DLD1 (cell line): ENCODE measurements around the gene XRCC1.

Experiments used
- in situ Hi-C: cut with HindIII; loops from 2 replicates; pipeline ENCODE4 v1.10.0; 2017; ENCODE audit warnings: low sequenced_read_pairs

XRCC1 gene

DNA sequence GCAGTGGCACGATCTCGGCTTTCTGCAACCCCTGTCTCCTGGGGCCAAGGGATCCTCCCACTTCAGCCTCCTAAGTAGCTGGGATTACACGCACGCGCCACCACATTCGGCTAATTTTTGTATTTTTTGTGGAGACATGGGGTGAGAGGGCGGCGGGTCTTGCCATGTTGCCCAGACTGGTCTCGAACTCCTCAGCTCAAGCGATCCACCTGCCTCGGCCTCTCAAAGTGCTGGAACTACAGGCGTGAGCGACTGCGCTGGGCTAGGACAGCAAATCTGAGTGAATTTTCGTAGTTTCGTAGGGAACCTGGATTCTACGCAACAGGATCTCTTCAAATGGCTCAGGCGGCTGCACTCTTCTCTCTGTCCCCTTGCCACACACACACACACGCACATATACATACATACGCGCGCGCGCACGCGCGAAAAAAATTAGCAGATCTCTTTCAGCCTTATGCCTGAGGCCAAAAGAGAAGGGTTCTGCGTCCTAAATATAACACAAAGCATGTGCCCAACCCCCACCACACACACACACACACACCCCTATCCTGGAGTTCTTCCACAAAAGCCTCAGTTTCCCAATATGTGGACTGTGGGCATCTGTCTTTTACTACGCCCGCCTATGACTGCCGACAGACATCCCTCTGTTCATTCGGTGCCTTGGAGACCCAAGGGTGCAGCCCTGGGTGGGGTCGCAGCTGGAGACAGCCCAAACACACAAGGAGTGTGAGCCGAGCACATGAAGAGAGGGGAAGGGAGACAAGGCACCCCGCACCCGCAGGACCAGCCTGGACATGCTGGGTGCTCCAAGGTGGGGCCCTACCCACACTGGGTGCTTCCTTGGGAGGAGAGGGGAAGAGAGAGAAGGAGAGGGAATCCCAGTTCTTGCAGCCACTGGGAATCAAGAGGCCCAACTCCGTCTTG, 890 bp upstream of the XRCC1 start:
- in situ Hi-C loops = no loop called here

DNA sequence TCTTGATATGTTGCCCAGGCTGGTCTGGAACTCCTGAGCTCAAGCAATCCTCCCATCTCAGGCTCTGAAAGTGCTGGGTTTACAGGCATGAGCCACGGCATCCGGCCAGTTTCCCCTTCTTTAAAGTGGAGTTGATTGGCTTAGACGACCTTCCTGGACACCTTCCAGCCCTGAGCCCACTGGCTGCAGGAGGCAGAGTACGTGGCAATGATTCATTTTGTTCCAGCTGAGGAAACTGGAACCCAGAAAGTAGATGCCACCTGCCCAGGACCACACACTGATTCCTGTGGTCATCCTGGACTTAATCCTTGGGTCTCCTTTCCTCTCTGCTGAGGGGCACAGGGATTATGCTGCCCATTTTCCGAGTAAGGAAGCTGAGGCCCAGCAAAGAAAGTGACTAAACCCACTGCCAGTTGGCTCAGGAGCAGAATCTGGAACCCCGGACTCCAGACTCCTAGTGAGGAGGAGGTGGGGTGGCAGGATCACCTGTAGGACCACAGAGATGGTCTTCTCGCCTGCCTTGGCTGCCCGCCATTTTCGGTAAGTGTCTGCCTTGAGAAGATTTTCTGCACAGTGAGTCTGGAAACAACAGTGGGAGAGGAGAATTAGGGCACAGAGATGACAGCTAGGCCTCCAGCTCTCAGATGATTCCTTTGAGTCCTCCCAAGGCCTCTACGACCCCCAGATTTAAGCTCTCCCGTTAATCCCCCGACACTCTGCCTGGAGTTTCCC, 737 bp downstream of the XRCC1 start:
- in situ Hi-C loops = no loop called here

DNA sequence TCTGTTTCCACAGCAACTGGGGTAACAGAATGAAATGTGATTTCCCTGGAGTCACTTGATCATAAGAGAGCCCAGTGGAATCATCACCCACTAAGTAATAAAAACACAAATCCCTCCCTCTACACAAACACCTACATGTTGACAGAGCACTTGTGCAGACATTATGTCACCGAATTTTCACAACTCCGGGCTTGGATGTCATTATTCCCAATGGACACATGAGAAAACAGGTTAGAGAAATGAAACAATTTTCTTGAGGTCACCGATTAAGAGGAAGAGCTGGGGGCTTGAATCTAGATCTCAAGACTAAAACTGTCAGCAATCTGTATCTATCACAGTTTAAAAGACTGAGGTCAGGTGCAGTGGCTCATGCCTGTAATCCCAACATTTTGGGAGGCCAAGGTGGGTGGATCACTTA, 3.1 kb downstream of the XRCC1 start:
- in situ Hi-C loops = no loop called here

DNA sequence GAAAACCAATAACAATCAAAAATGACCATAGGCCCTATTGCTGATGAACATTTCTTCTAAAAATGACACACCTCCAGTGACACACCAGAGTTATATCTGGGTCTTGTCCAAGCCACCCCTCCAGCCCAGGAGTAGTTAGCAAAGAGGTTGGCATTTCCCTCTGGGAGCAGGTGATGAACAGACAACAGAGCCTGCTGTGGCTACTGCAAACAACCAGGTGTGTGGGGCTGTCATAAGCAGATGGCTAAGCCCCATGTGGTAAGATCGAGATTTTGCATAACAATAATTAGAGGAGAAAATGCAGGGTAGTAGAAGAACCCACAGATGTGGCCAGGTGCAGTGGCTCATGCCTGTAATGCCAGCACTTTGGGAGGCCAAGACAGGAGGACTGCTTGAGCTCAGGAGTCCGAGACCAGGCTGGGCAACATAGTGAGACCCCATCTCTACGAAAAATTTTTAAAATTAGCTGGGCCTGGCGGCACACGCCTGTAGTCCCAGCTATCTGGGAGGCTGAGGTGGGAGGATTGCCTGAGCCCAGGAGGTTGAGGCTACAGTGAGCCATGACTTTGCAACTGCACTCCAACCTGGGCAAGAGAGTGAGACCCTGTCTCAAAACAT, 5.0 kb downstream of the XRCC1 start:
- in situ Hi-C loops = no loop called here

DNA sequence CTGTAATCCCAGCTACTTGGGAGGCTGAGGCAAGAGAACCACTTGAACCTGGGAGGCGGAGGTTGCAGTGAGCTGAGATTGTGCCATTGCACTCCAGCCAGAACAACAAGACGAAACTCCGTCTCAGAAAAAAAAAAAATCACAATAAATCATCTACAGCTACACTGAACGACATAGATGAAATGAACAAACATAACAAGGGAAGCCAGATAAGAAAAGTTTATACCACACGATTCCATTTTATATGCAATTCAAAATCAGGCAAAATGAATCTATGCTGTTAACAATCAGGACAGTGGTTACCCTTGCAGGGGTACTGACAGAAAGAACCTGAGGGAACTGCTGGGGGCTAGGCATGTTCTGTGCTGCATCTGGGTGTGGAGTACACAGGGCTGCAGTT, 5.7 kb downstream of the XRCC1 start:
- in situ Hi-C loops = no loop called here

DNA sequence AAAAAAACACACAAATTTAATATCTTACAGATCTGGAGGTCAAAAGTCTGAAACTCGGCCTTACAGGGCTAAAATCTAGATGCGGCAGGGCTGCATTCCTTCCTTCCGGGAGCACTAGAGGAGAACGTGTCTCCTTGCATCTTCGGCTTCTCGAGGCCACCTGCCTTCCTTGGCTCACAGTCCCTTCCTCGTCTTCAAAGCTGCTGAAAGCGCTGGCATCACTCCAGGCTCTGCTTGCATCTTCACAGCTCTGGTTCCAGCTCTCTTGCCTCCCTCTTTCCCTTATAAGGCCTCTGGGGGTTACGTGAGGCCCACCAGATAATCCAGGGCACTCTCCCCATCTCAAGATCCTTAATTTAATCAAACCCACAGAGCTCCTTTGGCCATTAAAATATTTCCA, 10.5 kb downstream of the XRCC1 start:
- in situ Hi-C loops = no loop called here

DNA sequence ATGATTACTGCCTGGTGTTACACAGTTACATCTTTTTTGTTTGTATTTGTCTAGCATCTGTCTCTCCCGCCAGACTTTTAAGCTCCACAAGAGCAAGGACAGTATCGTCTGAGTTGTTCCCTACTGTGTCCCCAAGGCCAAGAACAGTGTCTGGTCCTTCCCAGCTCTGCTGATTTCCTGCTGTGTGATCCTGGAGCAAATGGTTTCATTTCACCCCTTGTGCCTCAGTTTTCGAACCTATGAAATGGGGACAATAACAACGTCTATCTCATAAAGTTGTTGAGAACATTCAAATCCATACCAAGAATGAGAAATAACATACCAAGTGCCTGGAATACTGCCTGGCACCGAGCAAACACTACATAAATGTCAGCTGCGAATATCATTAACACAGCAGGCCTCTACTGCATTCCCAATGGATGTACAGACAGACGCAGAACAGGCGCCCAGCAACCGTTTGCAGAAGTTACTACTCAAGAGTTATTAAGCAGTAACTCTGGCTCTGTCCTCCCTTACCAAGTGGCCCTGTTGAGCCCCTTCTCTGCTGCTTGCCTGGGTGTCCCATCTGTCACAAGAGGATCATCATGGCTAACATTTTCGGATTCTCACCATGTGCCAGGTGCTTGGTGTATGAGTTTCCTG, 11.4 kb downstream of the XRCC1 start:
- in situ Hi-C loops = no loop called here

DNA sequence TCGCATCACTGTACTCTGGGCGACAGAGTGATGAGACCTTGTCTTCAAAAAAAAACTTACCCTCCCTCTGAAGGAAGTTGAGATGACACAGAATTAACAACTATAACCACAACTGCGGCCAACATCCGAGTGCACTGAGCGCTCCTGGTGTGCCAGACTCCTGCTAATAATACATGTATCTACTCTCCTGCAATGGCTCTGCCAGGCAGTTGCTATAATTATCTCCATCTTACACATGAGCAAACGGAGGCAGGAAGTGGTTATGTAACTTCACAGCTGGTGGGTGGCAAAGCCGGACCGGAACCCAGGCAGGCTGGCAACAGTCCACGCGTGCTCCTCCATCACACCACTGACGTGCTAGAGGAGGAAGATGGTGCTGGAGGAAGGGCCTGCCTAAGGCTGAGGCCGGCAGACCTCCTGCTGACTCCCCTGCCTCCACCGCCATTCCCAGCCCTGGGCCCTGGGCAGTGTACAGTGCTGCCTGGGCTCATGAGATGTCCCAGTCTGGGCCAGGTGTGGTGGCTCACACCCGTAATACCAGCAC, 12.6 kb downstream of the XRCC1 start:
- in situ Hi-C loops = no loop called here

DNA sequence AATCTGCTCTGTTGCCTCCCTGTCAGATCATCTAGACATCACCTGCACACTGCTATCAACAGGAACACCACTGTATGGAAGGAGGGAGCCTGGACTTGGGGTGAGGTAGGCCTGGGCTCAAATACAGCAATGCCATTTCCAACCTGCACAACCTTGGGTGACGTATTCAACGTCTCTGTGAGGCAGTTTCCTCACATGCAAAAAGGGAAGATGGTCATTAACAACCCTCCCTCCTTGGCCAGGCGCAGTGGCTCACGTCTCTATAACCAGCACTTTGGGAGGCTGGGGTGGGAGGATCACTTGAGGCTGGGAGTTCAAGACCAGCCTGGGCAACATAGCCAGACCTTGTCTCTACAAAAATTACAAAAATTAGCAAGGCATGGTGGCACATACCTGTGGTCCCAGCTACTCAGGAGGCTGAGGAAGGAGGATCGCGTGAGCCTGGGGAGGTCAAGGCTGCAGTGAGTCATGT, 13.1 kb downstream of the XRCC1 start:
- in situ Hi-C loops = no loop called here

DNA sequence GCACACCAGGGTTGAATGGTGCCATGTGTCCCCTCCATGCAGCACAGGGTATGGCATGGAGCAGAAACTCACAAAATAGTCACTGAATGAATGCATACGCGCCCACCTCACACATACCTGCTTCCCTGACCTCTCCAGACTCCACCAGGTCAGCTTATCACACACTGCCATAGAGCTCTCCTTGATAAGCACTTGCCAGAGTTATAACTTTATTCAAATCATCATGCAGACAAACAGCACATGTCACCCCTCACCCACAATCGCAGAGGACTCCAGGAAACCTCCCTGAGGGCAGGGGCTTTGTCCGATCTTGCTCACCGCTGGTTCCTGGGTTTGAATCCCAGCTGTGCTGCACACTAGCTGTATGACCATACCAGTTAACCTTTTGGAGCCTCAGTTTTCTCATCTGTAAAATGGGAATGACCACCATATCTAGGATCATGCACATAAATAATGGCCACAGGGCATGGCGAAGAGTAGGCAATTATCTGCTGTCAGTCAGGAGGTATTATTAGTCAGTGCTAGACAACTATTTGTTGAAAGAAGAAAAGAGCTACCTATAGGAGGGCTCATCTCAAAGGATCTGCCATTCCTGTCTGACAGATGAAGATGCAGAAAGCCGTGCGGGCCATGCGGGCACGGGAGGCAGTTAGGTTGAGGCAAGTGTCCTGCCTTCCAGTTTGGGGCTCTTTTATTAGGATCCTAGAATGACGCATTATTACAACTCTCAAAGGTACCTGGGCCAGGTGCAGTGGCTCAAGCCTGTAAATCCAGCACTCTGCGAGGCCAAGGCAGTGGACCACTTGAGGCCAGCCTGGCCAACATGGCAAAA, 14.0 kb downstream of the XRCC1 start:
- in situ Hi-C loops = no loop called here

DNA sequence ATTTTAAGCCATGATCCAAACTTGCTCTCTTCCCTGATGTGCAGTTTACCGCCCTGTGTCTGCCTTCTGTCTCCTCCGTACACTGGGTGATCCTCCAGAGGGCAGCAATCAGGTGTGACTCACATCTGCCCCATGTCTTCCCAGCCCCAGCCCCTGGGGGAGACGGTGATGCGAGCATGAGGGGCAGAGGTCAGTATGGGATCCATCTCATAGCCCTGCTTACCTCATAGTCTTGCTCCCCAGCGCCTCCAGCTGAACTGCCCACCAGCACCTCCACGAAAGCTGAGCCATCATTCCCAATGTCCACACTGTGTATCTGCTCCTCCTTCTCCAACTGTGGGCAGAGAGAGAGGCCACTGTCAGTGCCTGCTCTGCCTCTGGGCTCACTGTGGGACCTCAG, 14.6 kb downstream of the XRCC1 start:
- in situ Hi-C loops = no loop called here

DNA sequence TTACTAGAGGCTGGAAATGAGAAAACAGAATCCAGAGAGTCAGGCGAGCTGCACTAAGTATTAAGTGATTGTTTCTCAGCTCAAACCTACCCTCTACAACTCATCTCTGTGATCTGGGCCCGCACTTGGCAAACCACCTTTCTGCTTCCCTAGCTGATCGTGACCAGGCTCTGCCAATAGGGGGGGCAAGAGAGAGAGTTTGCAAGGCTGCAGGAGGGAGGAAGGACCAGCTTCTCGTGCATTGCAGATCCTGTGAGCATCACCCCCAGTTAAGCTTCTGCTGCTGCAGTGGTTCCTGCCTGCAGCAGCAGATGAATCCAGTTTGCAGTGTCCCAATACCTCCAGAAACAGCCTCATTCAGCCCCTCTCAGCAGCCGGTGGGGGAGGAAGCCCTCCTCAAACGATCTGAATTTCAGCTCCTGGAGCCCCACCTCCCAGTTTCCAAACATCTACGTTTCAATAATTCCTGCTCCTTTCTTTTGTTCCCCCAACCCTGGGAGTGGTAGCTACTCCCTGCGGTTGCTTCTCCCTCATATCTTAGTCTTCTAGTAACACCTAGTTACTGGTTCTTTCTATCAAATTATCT, 20.0 kb downstream of the XRCC1 start:
- in situ Hi-C loops = no loop called here

DNA sequence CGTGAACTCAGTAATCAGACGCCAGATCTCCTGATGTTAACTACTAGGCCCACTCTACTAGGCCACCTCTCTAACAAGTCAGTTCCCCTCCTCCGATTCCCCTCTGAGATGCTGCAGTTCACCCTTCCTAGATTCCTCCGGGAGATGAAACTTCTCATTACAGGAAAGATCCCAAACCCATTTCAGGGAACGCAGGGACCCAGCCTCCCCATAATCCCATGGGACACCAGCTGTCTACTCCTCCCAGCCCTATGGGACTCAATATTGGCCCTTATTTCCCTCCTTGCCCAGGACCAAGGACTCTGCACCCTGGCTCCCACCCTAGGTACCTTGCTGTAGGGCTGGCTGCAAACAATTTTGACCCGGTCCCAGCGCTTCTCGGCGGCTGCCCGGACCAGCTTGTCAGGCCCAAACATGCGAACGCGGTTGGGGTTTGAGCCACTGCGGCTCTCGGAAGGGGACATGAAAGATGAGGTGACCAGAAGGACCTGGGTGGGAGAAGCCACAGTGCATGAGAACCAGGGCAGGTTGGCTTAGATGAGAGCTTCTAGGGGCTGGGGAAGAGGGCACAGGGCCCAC, 20.9 kb downstream of the XRCC1 start:
- in situ Hi-C loops = no loop called here

DNA sequence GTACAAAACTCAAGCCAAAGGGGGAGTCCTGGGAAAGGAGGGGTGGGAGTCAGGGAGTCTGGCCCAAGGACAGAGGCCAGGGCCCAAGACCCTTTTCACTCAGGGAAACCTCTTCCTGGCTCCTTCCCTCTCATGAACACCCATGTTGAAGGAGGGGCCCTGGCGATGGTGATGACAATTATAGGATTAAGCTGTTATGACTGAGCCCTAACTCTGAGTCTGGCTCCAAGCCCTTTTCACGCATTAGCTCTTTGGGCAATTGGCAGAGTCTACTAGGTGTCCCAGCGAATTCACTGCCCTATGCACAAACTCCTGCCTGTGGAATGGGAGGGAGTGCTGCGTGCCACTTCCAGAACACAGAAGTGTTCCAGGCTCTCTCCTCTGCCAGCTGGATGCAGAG, 21.7 kb downstream of the XRCC1 start:
- in situ Hi-C loops = no loop called here

DNA sequence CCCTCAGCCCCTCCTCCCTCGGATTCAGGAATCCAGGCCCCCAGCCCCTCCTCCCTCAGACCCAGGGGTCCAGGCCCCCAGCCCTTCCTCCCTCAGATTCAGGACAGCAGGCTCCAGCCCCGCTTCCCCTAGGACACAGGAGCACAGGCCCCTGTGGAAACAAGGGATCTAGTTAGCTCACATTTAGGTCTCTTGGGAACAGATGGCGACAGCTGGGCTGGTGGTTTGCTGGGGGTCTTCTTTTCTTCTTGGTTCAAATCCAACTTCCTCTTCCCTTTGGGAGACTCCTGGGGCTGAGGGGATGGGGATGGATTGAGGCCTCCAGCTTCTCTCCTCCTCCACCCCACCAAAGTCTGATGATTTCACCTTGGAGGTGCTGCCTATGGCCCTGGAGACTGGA, 22.7 kb downstream of the XRCC1 start:
- in situ Hi-C loops = no loop called here

DNA sequence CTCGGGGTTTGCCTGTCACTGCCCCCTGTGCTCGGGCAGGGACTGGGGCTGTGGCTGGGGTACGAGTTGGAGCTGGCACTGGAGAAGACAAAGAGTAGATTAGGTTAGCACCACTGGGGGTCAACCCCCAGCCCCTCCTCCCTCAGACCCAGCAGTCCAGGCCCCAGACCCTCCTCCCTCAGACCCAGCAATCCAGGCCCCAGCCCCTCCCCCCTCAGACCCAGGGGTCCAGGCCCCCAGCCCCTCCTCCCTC, 23.2 kb downstream of the XRCC1 start:
- in situ Hi-C loops = no loop called here

DNA sequence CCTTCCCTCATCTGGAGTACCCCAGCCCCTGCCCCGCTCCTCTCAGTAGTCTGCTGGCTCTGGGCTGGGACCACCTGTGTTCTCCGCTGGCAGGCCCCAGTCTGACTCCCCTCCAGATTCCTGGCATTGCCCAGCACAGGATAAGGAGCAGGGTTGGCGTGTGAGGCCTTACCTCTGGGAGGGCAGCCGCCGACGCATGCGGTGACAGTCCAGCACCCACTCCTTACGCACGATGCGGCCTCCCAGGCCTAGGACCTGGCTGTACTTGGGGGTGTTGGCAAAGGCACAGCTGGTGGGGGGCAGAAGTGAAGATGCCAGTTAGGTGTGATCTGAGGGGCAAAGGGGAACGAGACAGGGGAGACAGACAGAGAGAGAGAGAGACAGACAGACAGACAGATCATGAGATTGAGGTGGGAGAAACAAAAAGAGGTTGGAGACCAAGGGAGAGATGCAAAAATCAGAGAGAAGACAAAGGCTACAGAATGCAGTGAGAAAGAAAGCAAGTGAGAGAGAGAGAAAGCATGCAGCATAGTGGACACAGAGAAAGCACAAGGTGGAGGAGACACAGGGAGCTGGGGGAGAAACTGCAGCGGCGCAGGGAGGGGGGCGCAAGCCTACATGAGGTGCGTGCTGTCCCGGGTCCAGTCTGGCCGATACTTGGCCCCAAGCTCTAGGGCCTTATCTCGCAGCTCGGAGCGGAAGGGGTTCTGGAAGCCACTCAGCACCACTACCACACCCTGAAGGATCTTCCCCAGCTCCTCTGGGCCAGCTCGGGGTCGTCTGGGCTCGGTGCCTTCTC, 23.7 kb downstream of the XRCC1 start:
- in situ Hi-C loops = no loop called here

DNA sequence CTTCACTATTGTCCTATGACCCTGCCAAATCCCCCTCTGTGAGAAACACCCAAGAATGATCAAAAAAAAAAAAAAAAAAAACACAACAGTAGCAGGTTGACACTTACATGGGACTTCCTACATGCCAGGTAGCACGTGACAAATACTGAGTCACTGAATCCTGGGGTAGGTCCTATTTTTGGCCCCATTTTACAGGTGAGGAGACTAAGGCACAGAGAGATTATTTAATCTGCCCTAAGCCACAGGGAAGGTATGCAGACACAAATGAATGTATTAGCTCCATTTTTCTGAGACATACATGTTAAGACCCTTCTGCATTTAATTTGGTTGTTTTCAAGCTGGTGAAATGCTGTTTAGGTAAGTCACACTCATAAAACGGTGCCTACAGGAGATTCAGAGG, 26.6 kb downstream of the XRCC1 start:
- in situ Hi-C loops = loop anchor here (25.0 kb wide), 1 partner anchor 111 kb away; no protein-coding TSS in a partner anchor

DNA sequence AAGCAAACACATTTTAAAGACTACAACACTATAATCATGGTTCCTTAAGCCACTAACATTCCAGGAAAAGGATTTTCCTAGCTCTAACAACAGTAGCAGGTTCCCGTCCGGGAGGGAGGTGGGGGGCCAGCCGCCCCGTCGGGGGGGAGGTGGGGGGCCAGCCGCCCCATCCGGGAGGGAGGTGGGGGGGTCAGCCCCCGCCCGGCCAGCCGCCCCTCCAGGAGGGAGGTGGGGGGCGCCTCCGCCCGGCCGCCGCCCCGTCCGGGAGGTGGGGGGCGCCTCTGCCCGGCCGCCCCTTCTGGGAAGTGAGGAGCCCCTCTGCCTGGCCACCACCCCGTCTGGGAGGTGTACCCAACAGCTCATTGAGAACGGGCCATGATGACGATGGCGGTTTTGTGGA, 27.4 kb downstream of the XRCC1 start:
- in situ Hi-C loops = loop anchor here (25.0 kb wide), 1 partner anchor 111 kb away; no protein-coding TSS in a partner anchor
